IPS-NIHi7 (cell line): ENCODE results near the gene WASHC4.
"Not testable (repeated sequence)": the region's sequence is repeated elsewhere in the genome, so short reads cannot be mapped to it uniquely, and the experiment has no call there.

Experiments
- DNase-seq: peaks from one replicate; pipeline ENCODE4 v3.0.0; 2012; ENCODE audit warnings: mixed read lengths; ENCODE audit errors: extremely low spot score

The WASHC4 gene

GRCh38 chr12:105164068-105164467, 56.5 kb downstream of the WASHC4 start:
- DNase-seq = no peak

- DNase-seq = no peak
Observed at GRCh38 chr12:105166736-105167135, 59.2 kb downstream of the WASHC4 start.

- no peak for DNase-seq
Observed at GRCh38 chr12:105167346-105167745, 59.8 kb downstream of the WASHC4 start.

GRCh38 chr12:105168006-105168405, 60.5 kb downstream of the WASHC4 start:
- DNase-seq = no peak

- DNase-seq = no peak
Observed at GRCh38 chr12:105170139-105170538, 62.6 kb downstream of the WASHC4 start.

GRCh38 chr12:105171691-105172436, 64.3 kb downstream of the WASHC4 start:
- DNase-seq = no peak

- DNase-seq = no peak
Observed at GRCh38 chr12:105175397-105175990, 68.0 kb downstream of the WASHC4 start.

GRCh38 chr12:105177208-105177607, 69.7 kb downstream of the WASHC4 start:
- DNase-seq = no peak

- DNase-seq = not testable (repeated sequence)
Observed at GRCh38 chr12:105179114-105179513, 71.6 kb downstream of the WASHC4 start.

- not testable (repeated sequence) for DNase-seq
Observed at GRCh38 chr12:105183406-105183805, 75.9 kb downstream of the WASHC4 start.

GRCh38 chr12:105183976-105184375, 76.4 kb downstream of the WASHC4 start:
- not testable (repeated sequence) for DNase-seq

- DNase-seq = no peak
Observed at GRCh38 chr12:105189293-105189692, 81.8 kb downstream of the WASHC4 start.

- DNase-seq = no peak
Observed at GRCh38 chr12:105190530-105190929, 83.0 kb downstream of the WASHC4 start.

GRCh38 chr12:105192624-105193225, 85.2 kb downstream of the WASHC4 start:
- no peak for DNase-seq

GRCh38 chr12:105194947-105195346, 87.4 kb downstream of the WASHC4 start:
- no peak for DNase-seq

- DNase-seq = no peak
Observed at GRCh38 chr12:105196090-105196489, 88.6 kb downstream of the WASHC4 start.

- DNase-seq = no peak
Observed at GRCh38 chr12:105198961-105199360, 91.4 kb downstream of the WASHC4 start.

- no peak for DNase-seq
Observed at GRCh38 chr12:105200385-105200784, 92.9 kb downstream of the WASHC4 start.

- no peak for DNase-seq
Observed at GRCh38 chr12:105201299-105201698, 93.8 kb downstream of the WASHC4 start.

GRCh38 chr12:105202202-105202601, 94.7 kb downstream of the WASHC4 start:
- no peak for DNase-seq

GRCh38 chr12:105204127-105204526, 96.6 kb downstream of the WASHC4 start:
- no peak for DNase-seq

- DNase-seq = no peak
Observed at GRCh38 chr12:105204916-105205315, 97.4 kb downstream of the WASHC4 start.
